GM19397 (cell line): ENCODE measurements around the gene FBXO9.

ENCODE experiments used
- ATAC-seq: cut with Tn5 transposase; IDR thresholded peaks from one replicate; pipeline ENCODE4 v1.9.1; 2021; ENCODE audit warnings: mild to moderate bottlenecking, moderate library complexity; ENCODE audit not compliant: unreplicated experiment

The FBXO9 gene

GRCh38 chr6:53130569-53131290 is 65.5 kb downstream of the FBXO9 start:
- ATAC-seq: no peak

DNA sequence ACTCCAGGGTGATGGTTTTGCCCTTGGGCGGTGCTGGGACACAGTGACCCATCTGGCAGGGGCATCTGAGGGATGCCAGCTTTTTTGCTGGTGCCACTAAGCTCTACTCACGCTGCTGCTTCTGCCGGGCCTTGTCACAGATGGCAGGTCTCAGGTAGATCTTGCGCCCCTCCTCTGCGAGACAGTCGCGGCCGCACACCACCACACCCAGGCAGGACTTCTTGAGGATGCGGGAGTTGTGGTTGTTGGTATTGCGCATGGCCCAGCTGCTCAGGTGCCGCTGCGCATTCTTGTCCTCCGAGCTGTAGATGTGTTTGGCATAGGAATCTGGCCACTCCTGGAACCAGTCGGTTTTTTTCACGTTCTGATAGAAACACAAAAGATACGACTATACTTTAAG is 68.8 kb downstream of the FBXO9 start:
- no peak for ATAC-seq

DNA sequence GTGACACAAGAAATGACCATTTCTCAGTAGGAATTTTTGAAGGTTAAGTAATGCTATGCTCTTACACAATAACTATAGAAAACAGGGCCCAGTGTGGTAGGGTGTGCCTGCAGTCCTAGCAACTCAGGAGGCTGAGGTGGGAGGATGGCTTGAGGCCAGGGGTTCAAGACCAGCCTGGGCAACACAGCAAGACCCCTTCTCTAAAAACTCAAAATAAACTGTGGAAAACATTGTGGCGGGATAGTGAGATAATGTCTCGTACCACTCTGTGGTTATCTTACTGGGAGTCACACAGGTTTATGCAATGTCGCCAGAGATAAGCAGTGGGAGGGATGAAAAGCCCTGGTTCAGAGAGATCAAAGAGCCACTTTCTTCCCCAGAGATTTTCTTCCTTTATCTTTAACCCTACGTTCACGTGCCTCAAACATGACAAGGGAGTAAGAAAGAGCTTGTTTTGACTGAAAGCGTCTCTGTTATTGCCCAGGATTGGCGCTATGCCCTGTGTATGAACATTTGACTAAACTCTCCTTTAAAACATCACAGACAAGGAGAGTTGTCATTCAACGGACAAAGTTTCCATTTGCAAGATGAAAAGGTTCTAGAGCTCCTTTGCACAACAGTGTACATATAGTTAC is 69.5 kb downstream of the FBXO9 start:
- ATAC-seq: no peak

DNA sequence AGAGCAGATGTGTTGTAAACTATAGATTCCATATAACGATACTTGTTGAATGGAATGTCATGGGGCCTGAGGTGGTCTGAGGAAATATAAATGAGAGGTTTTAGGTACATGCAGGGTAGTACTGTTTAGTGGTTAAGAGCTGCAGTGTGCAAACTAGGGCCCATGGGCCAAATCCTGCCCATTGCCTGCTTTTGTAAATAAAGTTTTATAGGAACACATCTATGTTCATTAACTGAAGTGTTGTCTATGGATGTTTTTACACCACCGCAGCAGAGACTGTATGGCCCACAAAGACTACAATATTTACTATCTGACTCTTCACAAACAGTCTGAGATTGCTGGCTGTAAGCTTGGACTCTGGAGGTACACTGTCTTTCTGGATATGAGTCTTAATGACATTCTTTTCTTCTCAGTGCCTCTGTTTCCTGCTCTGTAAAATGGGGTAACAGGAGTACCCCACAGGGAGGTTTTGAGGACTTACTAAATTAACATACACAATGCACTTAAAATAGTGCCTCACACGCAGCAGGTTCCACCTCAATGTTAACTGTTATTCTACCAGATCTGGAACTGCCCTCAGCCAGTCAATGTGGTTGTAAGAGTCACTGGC is 70.9 kb downstream of the FBXO9 start:
- ATAC-seq: no peak

GRCh38 chr6:53139841-53140413 is 74.7 kb downstream of the FBXO9 start:
- ATAC-seq: no peak

GRCh38 chr6:53142810-53143209 is 77.6 kb downstream of the FBXO9 start:
- no peak for ATAC-seq

DNA sequence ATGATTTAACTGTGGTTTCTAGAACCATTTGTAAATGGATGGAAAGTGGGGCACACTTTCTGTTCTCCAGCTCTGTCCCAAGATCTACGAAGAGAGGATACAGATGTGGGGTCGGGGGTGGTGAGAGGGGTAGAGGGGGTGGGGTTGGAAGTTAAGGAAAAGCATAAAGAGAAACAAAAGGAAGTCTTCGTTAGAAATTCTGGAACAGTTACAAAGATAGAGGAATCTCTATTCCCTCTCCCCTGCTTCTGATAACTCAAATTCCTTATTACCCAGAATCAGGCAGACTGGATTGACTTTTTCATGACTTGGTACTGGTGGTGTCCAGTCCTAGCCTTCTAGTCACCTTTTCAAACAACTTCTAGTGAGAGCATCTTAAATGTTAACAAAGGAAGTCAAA is 78.5 kb downstream of the FBXO9 start:
- no peak for ATAC-seq

GRCh38 chr6:53144802-53145201 is 79.6 kb downstream of the FBXO9 start:
- no peak for ATAC-seq

- ATAC-seq: no peak
These were observed 83.5 kb downstream of the FBXO9 start, which contains the start of gene GCM1 for GRCh38 chr6:53148684-53149083. Gene GCM1 (minus strand): TSS chr6:53148841. CDS start chr6:53145632, 3,209 bp downstream.
